22Rv1 (cell line): ENCODE measurements around the gene HEG1.

ENCODE experiments used
- ZFX ChIP-seq: fragments of 450-650 bp; IDR thresholded peaks from 2 replicates; pipeline ENCODE4 v1.6.1; 2017; ENCODE audit warnings: antibody characterized with exemption, borderline replicate concordance
- TF ChIP-seq, protein P1 (sequence below): fragments of 450-650 bp; IDR thresholded peaks from 2 replicates; pipeline ENCODE4 v1.5.1; 2017; ENCODE audit warnings: mild to moderate bottlenecking

DNA sequence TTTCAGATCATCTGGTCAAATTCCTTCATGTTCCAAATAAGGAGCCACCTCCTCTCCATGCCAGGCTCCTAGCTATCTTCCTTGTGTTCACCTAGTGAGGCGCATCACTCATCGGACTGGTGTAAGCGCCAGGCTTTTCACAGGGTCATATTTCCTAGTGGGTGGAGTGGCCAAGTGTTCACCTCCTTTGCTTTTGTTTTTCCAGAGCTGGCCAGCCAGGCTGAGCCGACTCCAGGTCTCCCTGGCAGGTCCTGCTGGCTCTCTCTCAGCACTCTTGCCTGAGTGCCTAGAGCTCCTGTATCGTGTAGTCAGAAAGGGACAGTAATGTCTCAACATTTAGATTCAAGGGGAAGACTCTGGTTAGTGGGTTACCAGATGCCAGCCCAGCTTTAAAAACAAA is 31.0 kb downstream of the HEG1 start:
- TF ChIP-seq, protein P1, sequence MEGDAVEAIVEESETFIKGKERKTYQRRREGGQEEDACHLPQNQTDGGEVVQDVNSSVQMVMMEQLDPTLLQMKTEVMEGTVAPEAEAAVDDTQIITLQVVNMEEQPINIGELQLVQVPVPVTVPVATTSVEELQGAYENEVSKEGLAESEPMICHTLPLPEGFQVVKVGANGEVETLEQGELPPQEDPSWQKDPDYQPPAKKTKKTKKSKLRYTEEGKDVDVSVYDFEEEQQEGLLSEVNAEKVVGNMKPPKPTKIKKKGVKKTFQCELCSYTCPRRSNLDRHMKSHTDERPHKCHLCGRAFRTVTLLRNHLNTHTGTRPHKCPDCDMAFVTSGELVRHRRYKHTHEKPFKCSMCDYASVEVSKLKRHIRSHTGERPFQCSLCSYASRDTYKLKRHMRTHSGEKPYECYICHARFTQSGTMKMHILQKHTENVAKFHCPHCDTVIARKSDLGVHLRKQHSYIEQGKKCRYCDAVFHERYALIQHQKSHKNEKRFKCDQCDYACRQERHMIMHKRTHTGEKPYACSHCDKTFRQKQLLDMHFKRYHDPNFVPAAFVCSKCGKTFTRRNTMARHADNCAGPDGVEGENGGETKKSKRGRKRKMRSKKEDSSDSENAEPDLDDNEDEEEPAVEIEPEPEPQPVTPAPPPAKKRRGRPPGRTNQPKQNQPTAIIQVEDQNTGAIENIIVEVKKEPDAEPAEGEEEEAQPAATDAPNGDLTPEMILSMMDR, result no peak
- no peak for TF ChIP-seq ZFX
